A549 (cell line): Measurements from ENCODE around the gene PTPRN2. TPM values are rescaled to one million over a fixed set of nuclear protein-coding genes. Genes with fewer than 3 reads are reported as not detected.

Experiments used
- ATAC-seq, 2 experiments: fragments of 200-7000 bp in 1 of 2; fragments of >200 bp in 1 of 2; cut with Nextera tagmentation in 1 of 2; cut with Tn5 transposase in 1 of 2; 3 replicates each; pipeline versions ENCODE4 v1.8.0 to v1.9.1; 2018 to 2020; ENCODE audit warnings: mild to moderate bottlenecking in 1 of 2, moderate library complexity in 1 of 2
- CTCF ChIA-PET: fragments of 300-600 bp; sonication (Branson Sonifier 250); formaldehyde crosslinking; extraction: SDS; loops from one replicate; lab custom pipeline; 2021; ENCODE audit warnings: antibody characterized with exemption, inconsistent platforms; lab: Yijun Ruan, JAX
- POLR2A ChIA-PET: fragments of 350-600 bp; formaldehyde crosslinking; extraction: SDS; loops from one replicate; lab custom pipeline; 2021; ENCODE audit warnings: antibody characterized with exemption, inconsistent platforms; lab: Yijun Ruan, JAX
- DNase-seq, 2 experiments: peaks; one replicate each; pipeline versions ENCODE4 v3.0.0 to v3.0.0-alpha.2; 2011 to 2016; ENCODE audit warnings: low read depth in 1 of 2, low spot score in 1 of 2
- FAIRE-seq: peaks from 2 replicates; lab custom pipeline; 2011; peaks lifted over from hg19 to GRCh38; lab: Jason Lieb, UNC
- H3K27ac ChIP-seq, 2 experiments: fragments of >200 bp; sonication (Bioruptor Twin); formaldehyde crosslinking; 3 replicates each; pipeline ENCODE4 v1.5.1; 2016 to 2017
- H3K4me1 ChIP-seq: fragments of >200 bp; sonication (Bioruptor Twin); formaldehyde crosslinking; 3 replicates; pipeline ENCODE4 v1.6.1; 2016
- H3K4me2 ChIP-seq: fragments of >200 bp; sonication (Bioruptor Twin); formaldehyde crosslinking; 3 replicates; pipeline ENCODE4 v1.6.1; 2016
- H3K4me3 ChIP-seq: fragments of >200 bp; sonication (Bioruptor Twin); formaldehyde crosslinking; 3 replicates; pipeline ENCODE4 v1.5.1; 2016
- H3K9me3 ChIP-seq: fragments of >200 bp; sonication (Bioruptor Twin); formaldehyde crosslinking; 3 replicates; pipeline ENCODE4 v1.6.1; 2016
- ATOH8 ChIP-seq: fragments of 250-450 bp; sonication (Bioruptor Pico); IDR thresholded peaks from 2 replicates; pipeline ENCODE4 v1.5.0; 2020; ENCODE audit warnings: low read depth, mild to moderate bottlenecking, moderate library complexity
- CBX8 ChIP-seq: fragments of 200-600 bp; sonication (generic); IDR thresholded peaks from 2 replicates; pipeline ENCODE4 v1.6.1; 2016
- CHD2 ChIP-seq: fragments of 150-350 bp; IDR thresholded peaks from 2 replicates; pipeline ENCODE4 v1.6.1; 2014; ENCODE audit warnings: low read length; ENCODE audit not compliant: partially characterized antibody
- CHD4 ChIP-seq: fragments of 200-600 bp; sonication (generic); IDR thresholded peaks from 2 replicates; pipeline ENCODE4 v1.6.1; 2016; ENCODE audit warnings: antibody characterized with exemption, mild to moderate bottlenecking, borderline replicate concordance
- CTCF ChIP-seq: fragments of >200 bp; sonication (Bioruptor Twin); formaldehyde crosslinking; IDR thresholded peaks from 3 replicates; pipeline ENCODE4 v1.5.1; 2016
- E2F6 ChIP-seq: IDR thresholded peaks from 2 replicates; pipeline ENCODE4 v1.6.1; 2012; ENCODE audit warnings: low read depth, borderline replicate concordance
- EHMT2 ChIP-seq: fragments of 200-600 bp; sonication (generic); IDR thresholded peaks from 2 replicates; pipeline ENCODE4 v1.6.1; 2016; ENCODE audit warnings: antibody characterized with exemption, low read depth, mild to moderate bottlenecking, moderate library complexity
- EP300 ChIP-seq, 2 experiments: fragments of >200 bp; sonication (Bioruptor Twin); formaldehyde crosslinking; IDR thresholded peaks; 2 replicates in 1 of 2; 3 replicates in 1 of 2; pipeline ENCODE4 v1.6.1; 2016 to 2017
- ESRRA ChIP-seq: fragments of 150-350 bp; IDR thresholded peaks from 2 replicates; pipeline ENCODE4 v1.6.1; 2014; ENCODE audit warnings: mild to moderate bottlenecking, low read length, borderline replicate concordance
- FOSL2 ChIP-seq, 2 experiments: fragments of 450-650 bp in 1 of 2; fragments of >200 bp in 1 of 2; sonication (Bioruptor Twin) in 1 of 2; formaldehyde crosslinking; IDR thresholded peaks; 2 replicates each; pipeline versions ENCODE4 v1.5.0 to v1.6.1; 2016 to 2020; ENCODE audit warnings: mild to moderate bottlenecking in 1 of 2, moderate library complexity in 1 of 2
- HDAC2 ChIP-seq: fragments of 200-600 bp; sonication (generic); IDR thresholded peaks from 2 replicates; pipeline ENCODE4 v1.6.1; 2016
- HES2 ChIP-seq: fragments of >200 bp; sonication (Bioruptor Twin); formaldehyde crosslinking; IDR thresholded peaks from 2 replicates; pipeline ENCODE4 v1.6.1; 2016
- HEYL ChIP-seq: fragments of 250-450 bp; sonication (Bioruptor Pico); IDR thresholded peaks from 2 replicates; pipeline ENCODE4 v1.8.0; 2021; ENCODE audit warnings: mild to moderate bottlenecking, moderate library complexity
- HOXB13 ChIP-seq: fragments of 250-450 bp; sonication (Bioruptor Pico); IDR thresholded peaks from 2 replicates; pipeline ENCODE4 v1.5.0; 2020; ENCODE audit warnings: low read depth, mild to moderate bottlenecking, moderate library complexity
- HOXB5 ChIP-seq: fragments of 250-450 bp; sonication (Bioruptor Pico); IDR thresholded peaks from 2 replicates; pipeline ENCODE4 v1.5.0; 2020; ENCODE audit warnings: mild to moderate bottlenecking, moderate library complexity
- JUN ChIP-seq, 2 experiments: fragments of >200 bp; sonication (Bioruptor Twin); formaldehyde crosslinking; IDR thresholded peaks; 2 replicates in 1 of 2; 3 replicates in 1 of 2; pipeline ENCODE4 v1.6.1; 2016 to 2017
- MAX ChIP-seq: IDR thresholded peaks from 2 replicates; pipeline ENCODE4 v1.6.1; 2012
- MAZ ChIP-seq: fragments of 150-350 bp; IDR thresholded peaks from 2 replicates; pipeline ENCODE4 v1.6.1; 2014; ENCODE audit warnings: antibody characterized with exemption, low read depth, low read length, borderline replicate concordance
- NR3C1 ChIP-seq: fragments of >200 bp; sonication (Bioruptor Twin); formaldehyde crosslinking; IDR thresholded peaks from 3 replicates; pipeline ENCODE4 v1.6.1; 2017
- POLR2A ChIP-seq: IDR thresholded peaks from 2 replicates; pipeline ENCODE4 v1.6.1; 2012; ENCODE audit warnings: mild to moderate bottlenecking, low read length
- RAD21 ChIP-seq, 2 experiments: fragments of >200 bp in 1 of 2; sonication (Bioruptor Twin) in 1 of 2; formaldehyde crosslinking in 1 of 2; IDR thresholded peaks in 1 of 2; conservative IDR thresholded peaks in 1 of 2; 2 replicates in 1 of 2; 3 replicates in 1 of 2; pipeline ENCODE4 v1.6.1; 2012 to 2018; ENCODE audit warnings: inconsistent platforms in 1 of 2
- RARB ChIP-seq: fragments of 250-450 bp; sonication (Bioruptor Pico); IDR thresholded peaks from 2 replicates; pipeline ENCODE4 v1.8.0; 2021; ENCODE audit warnings: mild to moderate bottlenecking, moderate library complexity
- SREBF2 ChIP-seq: fragments of 450-650 bp; IDR thresholded peaks from 2 replicates; pipeline ENCODE4 v1.6.1; 2014; ENCODE audit warnings: mild to moderate bottlenecking, moderate library complexity
- USF2 ChIP-seq: fragments of 450-650 bp; IDR thresholded peaks from 2 replicates; pipeline ENCODE4 v1.6.1; 2014; ENCODE audit warnings: antibody characterized with exemption
- ZFP36 ChIP-seq: fragments of 450-650 bp; IDR thresholded peaks from 2 replicates; pipeline ENCODE4 v1.6.1; 2014; ENCODE audit warnings: borderline replicate concordance; ENCODE audit not compliant: partially characterized antibody
- ZNF302 ChIP-seq: fragments of 250-450 bp; sonication (Bioruptor Pico); IDR thresholded peaks from 2 replicates; pipeline ENCODE4 v1.9.0; 2021; ENCODE audit warnings: inconsistent platforms, mild to moderate bottlenecking, moderate library complexity
- WGBS: methylation state at CpG from one replicate; pipeline ENCODE4 v1.1.6; 2017; ENCODE audit errors: missing lambda C conversion rate; 5-methylcytosine and 5-hydroxymethylcytosine counted together
- polyA plus RNA-seq, 4 experiments: library from polyadenylated mRNA; depleted of rRNA in 3 of 4; stranded (reverse); fragments of >200 nt; fragmentation: RNase III in 1 of 4; extraction: RNeasy Plus Mini Kit Qiagen cat#74134 plus additional on column Dnase treatment in 1 of 4; gene quantifications; 2 replicates in 3 of 4; 3 replicates in 1 of 4; pipeline ENCODE4 v1.2.3, GENCODE V29; 2011 to 2017

Gene PTPRN2
- polyA plus RNA-seq, 2 of the 4 experiments (the other 2 are of a cell fraction) = 0.41 to 1.2 TPM

GRCh38 chr7:158057446-158057845 is 530.2 kb downstream of the PTPRN2 start:
- Histone ChIP-seq H3K4me2 (no peak overlapping the region), H3K9me3 (peaks cover 10% of the 10 kb centered on the region; the same call in 2 of the 3 replicates), H3K4me1 (no peaks in the 10 kb centered on the region), H3K4me3 (no peak overlapping the region), H3K27ac (no peak overlapping the region)
- no peak for ATAC-seq
- ChIA-PET POLR2A (no interaction called here), CTCF (no interaction called here)
- FAIRE-seq = no peak
- WGBS = 15% methylated on average over 8 of the region's 8 CpGs
- DNase-seq = no peak
- TF ChIP-seq SREBF2 (no peak), MAX (no peak), RAD21 (conservative IDR thresholded peaks at IDR 0.05 in 1 of 2, IDR thresholded peaks at IDR 0.05 in 1 of 2) (no peak), USF2 (no peak)

GRCh38 chr7:158056761-158057160 is 530.9 kb downstream of the PTPRN2 start:
- WGBS = 64% methylated on average over 15 of the region's 17 CpGs

GRCh38 chr7:158055726-158056510 is 531.7 kb downstream of the PTPRN2 start:
- Histone ChIP-seq H3K4me2 (no peak overlapping the region), H3K27ac (no peak overlapping the region), H3K4me3 (no peak overlapping the region), H3K4me1 (no peaks in the 10 kb centered on the region), H3K9me3 (peaks cover 5% of the 10 kb centered on the region; the same call in 1 of the 3 replicates)
- POLR2A ChIA-PET = no interaction called here
- CTCF ChIA-PET = no interaction called here
- ATAC-seq (no peak), DNase-seq (no peak), FAIRE-seq (no peak)
- WGBS = 33% methylated on average over 17 of the region's 17 CpGs
- TF ChIP-seq NR3C1 (no peak), MAZ (no peak), EHMT2 (no peak), ATOH8 (no peak), CTCF (no peak), HEYL (CRISPR knock-in tag) (no peak), JUN (IDR thresholded peaks at IDR 0.05) (no peak), ZNF302 (CRISPR knock-in tag) (no peak), HES2 (no peak)

More at GRCh38 chr7:158056761-158057160, 530.9 kb downstream of the PTPRN2 start:
- no peaks in the 10 kb centered on the region for H3K4me1 ChIP-seq
- CTCF ChIA-PET = no interaction called here
- H3K4me2 ChIP-seq = no peak overlapping the region
- no peak overlapping the region for H3K4me3 ChIP-seq
- ATAC-seq (no peak), FAIRE-seq (no peak), DNase-seq (no peak)
- TF ChIP-seq CHD2 = no peak
- TF ChIP-seq RARB (CRISPR knock-in tag) = no peak
- no peak for TF ChIP-seq ZFP36
- no peak for TF ChIP-seq HDAC2
- TF ChIP-seq CTCF = no peak
- no peak for TF ChIP-seq CBX8
- no peak for TF ChIP-seq FOSL2 (IDR thresholded peaks at IDR 0.05)
- TF ChIP-seq FOSL2 (CRISPR knock-in tag; IDR thresholded peaks at IDR 0.05) = no peak
- no peak for TF ChIP-seq MAX
- no peak for TF ChIP-seq HOXB5 (CRISPR knock-in tag)
- TF ChIP-seq POLR2A = no peak
- no peak for TF ChIP-seq E2F6
- no peak for TF ChIP-seq RAD21 (conservative IDR thresholded peaks at IDR 0.05 in 1 of 2, IDR thresholded peaks at IDR 0.05 in 1 of 2)
- TF ChIP-seq HEYL (CRISPR knock-in tag) = no peak
- no peak for TF ChIP-seq HOXB13
- TF ChIP-seq CHD4 = no peak
- no peak for TF ChIP-seq EP300 (IDR thresholded peaks at IDR 0.05)
- TF ChIP-seq JUN (IDR thresholded peaks at IDR 0.05) = no peak
- TF ChIP-seq ESRRA = no peak
- POLR2A ChIA-PET = no interaction called here
- no peak overlapping the region for H3K27ac ChIP-seq
- H3K9me3 ChIP-seq = peaks cover 7% of the 10 kb centered on the region; the same call in 2 of the 3 replicates
